HG02943 (cell line): ENCODE data around the gene HNRNPA2B1.
"Not testable (repeated sequence)": the region's sequence is repeated elsewhere in the genome, so short reads cannot be mapped to it uniquely, and the experiment has no call there.

ENCODE experiments used
- ATAC-seq: cut with Tn5 transposase; IDR thresholded peaks from one replicate; pipeline ENCODE4 v1.9.1; 2021; ENCODE audit warnings: mild to moderate bottlenecking, low read depth, moderate library complexity; ENCODE audit not compliant: unreplicated experiment

The HNRNPA2B1 gene

DNA sequence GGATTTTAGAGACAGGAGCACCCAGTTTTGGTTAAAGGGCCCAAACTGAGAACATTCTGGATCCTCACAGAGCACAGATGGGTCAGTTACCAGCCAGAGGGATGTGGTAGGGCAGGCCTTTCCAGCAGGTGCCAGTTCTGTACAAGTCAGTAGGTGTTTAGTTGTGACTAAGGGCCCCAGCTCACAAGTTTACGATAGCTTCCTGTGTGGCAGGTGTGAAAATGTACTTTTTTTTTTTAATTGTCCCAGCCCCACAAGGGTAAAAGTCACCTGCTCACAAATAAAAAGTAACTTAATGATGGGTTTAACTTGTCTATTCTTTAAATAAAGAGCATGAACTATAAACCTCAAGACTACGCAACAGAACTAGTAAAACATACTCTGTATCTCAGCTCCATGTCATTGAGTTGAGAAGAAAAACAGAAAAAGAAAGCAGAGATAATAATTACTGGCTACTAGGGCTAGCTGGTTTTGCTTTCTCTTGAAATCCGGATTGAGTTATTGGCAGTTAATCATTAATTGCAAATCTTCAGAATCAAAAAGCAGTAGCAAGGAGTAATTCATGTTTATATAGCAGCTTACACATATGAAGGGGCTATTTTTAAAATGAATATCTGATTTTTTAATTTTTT, 33.1 kb downstream of the HNRNPA2B1 start:
- peak; percentile 78 for ATAC-seq

- ATAC-seq, result peak; percentile 6
Observed at GRCh38 chr7:26166684-26167266, 33.8 kb downstream of the HNRNPA2B1 start.

- ATAC-seq, result no peak
Observed at GRCh38 chr7:26165950-26166683, 34.4 kb downstream of the HNRNPA2B1 start.

DNA sequence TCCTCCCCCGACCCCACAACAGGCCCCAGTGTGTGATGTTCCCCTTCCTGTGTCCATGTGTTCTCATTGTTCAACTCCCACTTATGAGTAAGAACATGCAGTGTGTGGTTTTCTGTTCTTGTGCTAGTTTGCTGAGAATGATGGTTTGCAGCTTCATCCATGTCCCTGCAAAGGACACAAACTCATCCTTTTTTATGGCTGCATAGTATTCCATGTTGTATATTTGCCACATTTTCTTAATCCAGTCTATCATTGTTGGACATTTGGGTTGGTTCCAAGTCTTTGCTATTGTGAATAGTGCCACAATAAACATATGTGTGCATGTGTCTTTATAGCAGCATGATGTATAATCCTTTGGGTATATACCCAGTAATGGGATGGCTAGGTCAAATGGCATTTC, 36.7 kb downstream of the HNRNPA2B1 start:
- not testable (repeated sequence) for ATAC-seq

GRCh38 chr7:26162431-26162830, 38.1 kb downstream of the HNRNPA2B1 start:
- ATAC-seq, result no peak

GRCh38 chr7:26160896-26161295, 39.6 kb downstream of the HNRNPA2B1 start:
- ATAC-seq, result no peak

- ATAC-seq, result no peak
Observed at GRCh38 chr7:26159243-26159642, 41.3 kb downstream of the HNRNPA2B1 start.

- ATAC-seq, result no peak
Observed at GRCh38 chr7:26157520-26158105, 42.9 kb downstream of the HNRNPA2B1 start.

- no peak for ATAC-seq
Observed at GRCh38 chr7:26156451-26157420, 43.8 kb downstream of the HNRNPA2B1 start.

DNA sequence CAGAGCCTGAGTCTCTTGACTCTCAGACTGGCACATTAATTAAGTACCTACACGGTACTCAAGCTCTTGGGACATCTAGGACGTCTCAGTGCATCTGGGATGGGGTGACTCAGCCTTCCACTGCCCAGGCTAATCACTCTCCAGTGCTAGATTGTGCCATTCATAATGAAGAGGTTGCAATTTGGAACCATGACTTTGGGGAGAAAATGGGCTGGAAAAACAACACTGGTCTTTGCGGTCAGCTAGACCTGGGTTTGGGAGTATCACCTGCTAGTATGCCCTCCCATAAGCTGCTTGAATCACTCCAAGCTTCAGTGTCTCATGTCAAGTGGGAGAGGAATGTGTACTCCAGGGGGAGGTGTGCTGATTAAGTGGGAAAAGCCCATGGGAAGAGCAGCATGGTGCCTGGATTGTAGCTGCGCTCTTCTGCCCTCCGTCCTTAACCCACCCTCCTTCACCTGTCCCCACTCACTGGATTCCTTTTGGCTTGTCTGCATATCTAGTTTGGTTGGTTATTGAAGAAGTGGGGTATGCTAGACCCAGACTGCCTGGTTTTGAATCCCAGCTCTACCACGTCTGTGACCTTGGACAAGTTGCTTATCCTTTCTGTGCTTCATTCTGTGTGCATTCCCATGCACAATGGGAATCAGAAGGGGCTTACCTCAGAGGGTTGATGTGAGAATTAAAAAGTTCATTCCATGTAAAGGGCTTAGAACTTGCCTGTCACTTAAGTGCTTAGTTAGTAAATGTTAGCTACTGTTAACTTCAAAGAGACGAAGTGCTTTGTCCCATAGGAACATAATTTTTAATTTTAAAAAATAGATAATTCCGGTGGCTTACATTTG, 44.8 kb downstream of the HNRNPA2B1 start:
- ATAC-seq, result no peak

GRCh38 chr7:26153823-26154783, 46.4 kb downstream of the HNRNPA2B1 start:
- no peak for ATAC-seq

GRCh38 chr7:26153241-26153822, 47.2 kb downstream of the HNRNPA2B1 start:
- no peak for ATAC-seq

- peak; percentile 13 for ATAC-seq
Observed at GRCh38 chr7:26152782-26153240, 47.7 kb downstream of the HNRNPA2B1 start.

GRCh38 chr7:26151953-26152781, 48.4 kb downstream of the HNRNPA2B1 start, which contains the start of gene NFE2L3:
Gene NFE2L3, plus strand, starts transcription at chr7:26152198. Its CDS starts 301 bp downstream, at chr7:26152499.
- ATAC-seq, result peak; percentile 59

- ATAC-seq, result no peak
Observed at GRCh38 chr7:26151650-26151952, 48.9 kb downstream of the HNRNPA2B1 start.

DNA sequence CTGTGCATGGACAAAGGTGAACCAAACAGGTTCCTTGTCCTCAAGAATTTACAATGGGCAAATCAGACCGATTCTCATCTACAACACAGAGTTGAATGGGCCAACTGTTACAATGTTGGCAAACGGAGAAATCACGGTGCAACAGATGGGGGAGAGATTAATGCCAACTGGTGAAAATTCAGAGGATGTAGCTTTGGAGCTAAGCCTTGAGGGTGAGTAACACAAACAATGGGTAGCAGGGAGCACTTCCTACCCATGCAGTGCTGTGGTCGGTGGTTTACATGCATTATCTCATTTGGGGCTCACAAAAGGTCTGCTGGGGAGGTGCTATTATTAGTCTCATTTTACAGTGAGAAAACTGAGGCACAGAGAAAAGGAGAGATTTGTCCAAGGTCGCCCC, 49.5 kb downstream of the HNRNPA2B1 start:
- ATAC-seq, result no peak

- no peak for ATAC-seq
Observed at GRCh38 chr7:26149391-26149977, 51.1 kb downstream of the HNRNPA2B1 start.
